GM12875 (cell line): ENCODE data around the gene LRP2BP.

Experiments
- H3K4me3 ChIP-seq: one replicate; pipeline ENCODE4 v1.5.1; 2011; ENCODE audit warnings: low read depth, low read length, control low read depth
- TF ChIP-seq, protein P1 (sequence below): IDR thresholded peaks from 2 replicates; pipeline ENCODE4 v1.5.1; 2011; ENCODE audit warnings: low read depth, mild to moderate bottlenecking, control low read depth, inconsistent platforms, low read length, moderate library complexity, borderline replicate concordance; ENCODE audit not compliant: insufficient read depth

Gene LRP2BP

DNA sequence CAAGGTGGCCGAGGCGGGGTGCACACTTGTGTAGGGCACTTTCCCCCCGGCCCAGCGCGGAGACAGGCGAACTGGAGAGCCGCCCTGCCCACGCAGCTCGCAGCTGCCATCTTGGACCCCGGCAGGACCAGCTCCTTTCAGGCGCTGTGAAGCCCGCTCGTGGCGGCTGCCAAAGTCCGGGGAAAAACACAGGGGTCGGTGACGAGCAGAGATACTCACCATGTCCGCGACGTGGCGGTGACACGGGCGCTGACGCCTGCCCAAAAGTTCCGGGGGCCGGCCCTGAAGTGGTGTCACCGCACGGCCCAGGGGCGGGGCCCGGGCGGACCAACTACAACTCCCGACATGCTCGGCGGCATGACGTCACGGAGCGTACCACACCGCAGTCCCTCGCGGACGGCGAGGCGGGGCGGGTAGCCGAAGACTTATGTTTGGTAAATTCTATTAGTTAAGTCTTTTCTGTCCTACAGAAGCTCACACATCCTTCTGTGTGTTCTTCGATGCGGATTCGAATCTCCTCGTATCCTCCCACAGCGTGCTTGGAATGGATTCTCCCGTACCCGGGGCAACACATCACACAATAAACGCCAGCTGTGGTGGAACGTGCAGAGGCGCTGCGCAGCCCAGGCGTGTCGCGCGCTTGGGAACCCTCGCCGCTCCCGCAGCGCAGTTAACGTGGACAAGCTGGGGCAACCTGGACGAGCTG, 30.1 kb upstream of the LRP2BP start, which contains the start of gene UFSP2:
Gene UFSP2 (minus strand): TSS at position 318 of the 706 bp plus-strand sequence. CDS start 96 bp downstream, at position 222.
- TF ChIP-seq, protein P1, sequence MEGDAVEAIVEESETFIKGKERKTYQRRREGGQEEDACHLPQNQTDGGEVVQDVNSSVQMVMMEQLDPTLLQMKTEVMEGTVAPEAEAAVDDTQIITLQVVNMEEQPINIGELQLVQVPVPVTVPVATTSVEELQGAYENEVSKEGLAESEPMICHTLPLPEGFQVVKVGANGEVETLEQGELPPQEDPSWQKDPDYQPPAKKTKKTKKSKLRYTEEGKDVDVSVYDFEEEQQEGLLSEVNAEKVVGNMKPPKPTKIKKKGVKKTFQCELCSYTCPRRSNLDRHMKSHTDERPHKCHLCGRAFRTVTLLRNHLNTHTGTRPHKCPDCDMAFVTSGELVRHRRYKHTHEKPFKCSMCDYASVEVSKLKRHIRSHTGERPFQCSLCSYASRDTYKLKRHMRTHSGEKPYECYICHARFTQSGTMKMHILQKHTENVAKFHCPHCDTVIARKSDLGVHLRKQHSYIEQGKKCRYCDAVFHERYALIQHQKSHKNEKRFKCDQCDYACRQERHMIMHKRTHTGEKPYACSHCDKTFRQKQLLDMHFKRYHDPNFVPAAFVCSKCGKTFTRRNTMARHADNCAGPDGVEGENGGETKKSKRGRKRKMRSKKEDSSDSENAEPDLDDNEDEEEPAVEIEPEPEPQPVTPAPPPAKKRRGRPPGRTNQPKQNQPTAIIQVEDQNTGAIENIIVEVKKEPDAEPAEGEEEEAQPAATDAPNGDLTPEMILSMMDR, result no peak
- H3K4me3 ChIP-seq, result peak within 1 kb of the TSS; percentile 95

GRCh38 chr4:185424905-185425646, 29.4 kb upstream of the LRP2BP start:
- H3K4me3 ChIP-seq, result peak overlapping the region; percentile 95

GRCh38 chr4:185421366-185422124, 25.8 kb upstream of the LRP2BP start:
- TF ChIP-seq, protein P1, result no peak

More at GRCh38 chr4:185424905-185425646, 29.4 kb upstream of the LRP2BP start:
- TF ChIP-seq, protein P1, result no peak

DNA sequence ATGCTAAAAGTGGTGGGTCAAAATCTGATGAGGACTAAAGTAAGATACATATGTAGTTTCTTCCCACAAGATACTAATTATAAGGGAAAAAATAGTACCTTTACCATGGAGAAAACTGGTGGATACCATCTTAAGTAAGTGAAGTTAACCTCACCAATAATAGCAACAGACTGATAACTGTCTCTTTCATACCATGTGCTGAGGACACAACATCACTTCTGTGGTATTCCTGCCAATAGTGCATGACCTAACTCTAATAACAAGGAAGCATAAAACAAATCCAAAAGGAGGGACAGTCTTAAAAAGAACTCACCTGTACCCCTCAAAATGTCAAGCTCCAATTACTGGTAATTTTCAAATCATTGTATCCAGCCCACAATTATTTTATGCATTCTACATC, 21.2 kb upstream of the LRP2BP start:
- no peak overlapping the region for H3K4me3 ChIP-seq
- TF ChIP-seq, protein P1, result no peak

More at GRCh38 chr4:185421366-185422124, 25.8 kb upstream of the LRP2BP start:
- no peak overlapping the region for H3K4me3 ChIP-seq

- TF ChIP-seq, protein P1, result no peak
- H3K4me3 ChIP-seq, result no peak overlapping the region
Measured at GRCh38 chr4:185412412-185412811, 16.7 kb upstream of the LRP2BP start.

DNA sequence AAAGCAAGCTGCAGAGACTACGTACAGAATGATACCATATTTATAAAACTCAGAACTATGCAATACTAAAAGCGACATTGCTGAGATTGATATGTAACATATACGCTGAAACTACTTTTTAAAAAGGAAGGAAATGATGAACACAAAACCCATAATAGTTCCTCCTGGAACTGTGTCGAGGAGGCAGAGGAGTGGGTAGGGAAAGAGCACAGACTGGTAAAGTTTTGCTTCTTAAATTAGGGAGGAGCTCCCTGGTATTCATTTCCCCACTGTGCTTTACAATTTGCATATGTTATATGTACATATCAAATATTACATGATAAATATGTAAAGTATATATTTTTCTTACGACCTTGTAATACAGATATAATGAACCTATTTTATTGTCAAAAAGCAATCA, 16.1 kb upstream of the LRP2BP start:
- TF ChIP-seq, protein P1, result no peak
- H3K4me3 ChIP-seq, result no peak overlapping the region
